IMR-90 (cell line): ENCODE measurements around the gene NAP1L5. TPM values are rescaled to one million over a fixed set of nuclear protein-coding genes. Genes with fewer than 3 reads are reported as not detected.
A peak's percentile ranks its signal among the peaks of the same experiment; 100 is the strongest.

Experiments
- ATAC-seq: fragments of 200-7000 bp; cut with Tn5 transposase; 2 replicates; pipeline ENCODE4 v1.9.1; 2020; ENCODE audit warnings: low read depth, mild to moderate bottlenecking, moderate library complexity
- BruUV-seq: library from RNA; stranded (reverse); fragments of 400-500 nt; replicated peaks from 2 replicates; lab custom pipeline; 2021; lab: Mats Ljungman, UMichigan
- CTCF ChIA-PET: fragments of 300-600 bp; formaldehyde crosslinking; extraction: SDS; loops from one replicate; lab custom pipeline; 2021; ENCODE audit warnings: antibody characterized with exemption; lab: Yijun Ruan, JAX
- POLR2A ChIA-PET: fragments of 300-600 bp; sonication (Branson Sonifier 250); formaldehyde crosslinking; loops from one replicate; lab custom pipeline; 2022; ENCODE audit warnings: antibody characterized with exemption; ENCODE audit not compliant: unreplicated experiment; lab: Charles Lee
- DNase-seq: peaks from one replicate; pipeline ENCODE4 v3.0.0; 2013
- H2AFZ ChIP-seq: replicated peaks from 2 replicates; pipeline ENCODE3; 2013; ENCODE audit warnings: low read length, mild to moderate bottlenecking; ENCODE audit not compliant: poor library complexity
- H2AK5ac ChIP-seq: 2 replicates; pipeline ENCODE4 v1.6.1; 2013; ENCODE audit warnings: low read depth, low read length, inconsistent platforms
- H2AK9ac ChIP-seq: replicated peaks from 2 replicates; pipeline ENCODE3; 2013; ENCODE audit warnings: mild to moderate bottlenecking, low read depth, low read length, moderate library complexity; ENCODE audit not compliant: poor library complexity
- H2BK120ac ChIP-seq: 2 replicates; pipeline ENCODE4 v1.6.1; 2013; ENCODE audit warnings: low read depth, low read length, inconsistent platforms
- H2BK15ac ChIP-seq: 3 replicates; pipeline ENCODE4 v1.6.1; 2013; ENCODE audit warnings: low read depth, low read length, inconsistent platforms
- H2BK20ac ChIP-seq: 2 replicates; pipeline ENCODE4 v1.6.1; 2013; ENCODE audit warnings: low read depth, mild to moderate bottlenecking, inconsistent platforms, low read length, moderate library complexity
- H2BK5ac ChIP-seq: 2 replicates; pipeline ENCODE4 v1.6.1; 2013; ENCODE audit warnings: mild to moderate bottlenecking, low read depth, low read length, inconsistent platforms; ENCODE audit not compliant: poor library complexity, severe bottlenecking
- H3K14ac ChIP-seq: replicated peaks from 2 replicates; pipeline ENCODE4 v1.6.1; 2013; ENCODE audit warnings: low read depth, low read length, inconsistent platforms
- H3K18ac ChIP-seq: 2 replicates; pipeline ENCODE4 v1.6.1; 2013; ENCODE audit warnings: low read depth, low read length, control low read depth
- H3K23ac ChIP-seq: 2 replicates; pipeline ENCODE4 v1.6.1; 2013; ENCODE audit warnings: low read depth, low read length, inconsistent platforms
- H3K27ac ChIP-seq: 2 replicates; pipeline ENCODE4 v1.5.1; 2013; ENCODE audit warnings: mild to moderate bottlenecking, control low read depth, low read length; ENCODE audit not compliant: insufficient read depth
- H3K27me3 ChIP-seq: 2 replicates; pipeline ENCODE4 v1.6.1; 2013; ENCODE audit warnings: low read length; ENCODE audit not compliant: control insufficient read depth, insufficient read depth
- H3K36me3 ChIP-seq: 2 replicates; pipeline ENCODE4 v1.6.1; 2013; ENCODE audit warnings: low read length, mixed read lengths; ENCODE audit not compliant: control insufficient read depth, insufficient read depth
- H3K4ac ChIP-seq: 2 replicates; pipeline ENCODE4 v1.6.1; 2013; ENCODE audit warnings: low read depth, low read length, inconsistent platforms
- H3K4me1 ChIP-seq: 2 replicates; pipeline ENCODE4 v1.6.1; 2013; ENCODE audit warnings: low read length, mixed read lengths; ENCODE audit not compliant: control insufficient read depth, insufficient read depth
- H3K4me2 ChIP-seq: 2 replicates; pipeline ENCODE4 v1.6.1; 2013; ENCODE audit warnings: low read depth, mild to moderate bottlenecking, control low read depth, low read length, moderate library complexity
- H3K4me3 ChIP-seq: 2 replicates; pipeline ENCODE4 v1.5.1; 2013; ENCODE audit warnings: low read depth, mild to moderate bottlenecking, control low read depth, low read length, moderate library complexity; ENCODE audit not compliant: insufficient read depth
- H3K56ac ChIP-seq: 2 replicates; pipeline ENCODE4 v1.6.1; 2013; ENCODE audit warnings: low read length, inconsistent platforms; ENCODE audit not compliant: insufficient read depth; ENCODE audit errors: extremely low read depth
- H3K79me1 ChIP-seq, 2 experiments: 2 replicates each; pipeline ENCODE4 v1.6.1; 2013; ENCODE audit warnings: low read length in 2 of 2, inconsistent platforms in 1 of 2, low read depth in 1 of 2
- H3K9ac ChIP-seq: 2 replicates; pipeline ENCODE4 v1.6.1; 2013; ENCODE audit warnings: low read depth, low read length, control low read depth
- H3K9me1 ChIP-seq: 2 replicates; pipeline ENCODE4 v1.6.1; 2013; ENCODE audit warnings: low read length, inconsistent platforms; ENCODE audit not compliant: insufficient read depth
- H3K9me3 ChIP-seq: 2 replicates; pipeline ENCODE4 v1.6.1; 2013; ENCODE audit warnings: low read length; ENCODE audit not compliant: control insufficient read depth, insufficient read depth
- H4K20me1 ChIP-seq: 2 replicates; pipeline ENCODE4 v1.6.1; 2013; ENCODE audit warnings: low read length, inconsistent platforms; ENCODE audit not compliant: insufficient read depth
- H4K5ac ChIP-seq: 2 replicates; pipeline ENCODE4 v1.6.1; 2013; ENCODE audit warnings: mild to moderate bottlenecking, low read depth, low read length, control low read depth
- H4K8ac ChIP-seq, 2 experiments: 2 replicates each; pipeline ENCODE4 v1.6.1; 2013; ENCODE audit warnings: low read depth in 2 of 2, low read length in 2 of 2, control low read depth in 1 of 2, inconsistent platforms in 1 of 2
- H4K91ac ChIP-seq: 2 replicates; pipeline ENCODE4 v1.6.1; 2013; ENCODE audit warnings: low read depth, low read length, inconsistent platforms; ENCODE audit not compliant: insufficient read depth
- BHLHE40 ChIP-seq: fragments of 150-350 bp; IDR thresholded peaks from 2 replicates; pipeline ENCODE4 v1.6.1; 2016; ENCODE audit warnings: mild to moderate bottlenecking, low read depth, low read length
- CEBPB ChIP-seq: IDR thresholded peaks from 2 replicates; pipeline ENCODE4 v1.6.1; 2012; ENCODE audit warnings: low read depth, low read length, improper control_type of control experiment
- CHD1 ChIP-seq: IDR thresholded peaks from 2 replicates; pipeline ENCODE4 v1.6.1; 2012; ENCODE audit warnings: low read depth, low read length, improper control_type of control experiment
- CTCF ChIP-seq: conservative IDR thresholded peaks from 2 replicates; pipeline ENCODE4 v1.5.1; 2012; ENCODE audit warnings: mild to moderate bottlenecking, low read depth, low read length, improper control_type of control experiment
- ELK1 ChIP-seq: fragments of 150-350 bp; IDR thresholded peaks from 2 replicates; pipeline ENCODE4 v1.6.1; 2016; ENCODE audit warnings: low read depth, mild to moderate bottlenecking, low read length, moderate library complexity, borderline replicate concordance
- FOS ChIP-seq: fragments of 150-350 bp; IDR thresholded peaks from 2 replicates; pipeline ENCODE4 v1.6.1; 2016; ENCODE audit warnings: low read depth, low read length
- MAFK ChIP-seq: IDR thresholded peaks from 2 replicates; pipeline ENCODE4 v1.6.1; 2012; ENCODE audit warnings: low read depth, low read length, improper control_type of control experiment
- MAZ ChIP-seq: IDR thresholded peaks from 2 replicates; pipeline ENCODE4 v1.6.1; 2012; ENCODE audit warnings: low read depth, mild to moderate bottlenecking, low read length, improper control_type of control experiment, moderate library complexity, borderline replicate concordance
- MXI1 ChIP-seq: IDR thresholded peaks from 2 replicates; pipeline ENCODE4 v1.6.1; 2012; ENCODE audit warnings: low read depth, mild to moderate bottlenecking, low read length, moderate library complexity, borderline replicate concordance
- NFE2L2 ChIP-seq: fragments of 150-350 bp; IDR thresholded peaks from 2 replicates; pipeline ENCODE4 v1.6.1; 2016; ENCODE audit warnings: low read depth, mild to moderate bottlenecking, low read length
- POLR2A ChIP-seq: IDR thresholded peaks from 2 replicates; pipeline ENCODE4 v1.6.1; 2012; ENCODE audit warnings: mild to moderate bottlenecking, low read depth, low read length
- RAD21 ChIP-seq: IDR thresholded peaks from 2 replicates; pipeline ENCODE4 v1.6.1; 2012; ENCODE audit warnings: low read length, improper control_type of control experiment
- RCOR1 ChIP-seq: IDR thresholded peaks from 2 replicates; pipeline ENCODE4 v1.6.1; 2012; ENCODE audit warnings: mild to moderate bottlenecking, low read length, improper control_type of control experiment; ENCODE audit not compliant: insufficient replicate concordance
- RFX5 ChIP-seq: IDR thresholded peaks from 2 replicates; pipeline ENCODE4 v1.8.0; 2012; ENCODE audit warnings: low read depth, mild to moderate bottlenecking, low read length, moderate library complexity
- SMC3 ChIP-seq: fragments of 150-350 bp; IDR thresholded peaks from 2 replicates; pipeline ENCODE4 v1.6.1; 2016; ENCODE audit warnings: low read depth, mild to moderate bottlenecking, antibody characterized with exemption, low read length, moderate library complexity
- USF2 ChIP-seq: fragments of 150-350 bp; IDR thresholded peaks from 2 replicates; pipeline ENCODE4 v1.6.1; 2017; ENCODE audit warnings: mild to moderate bottlenecking, antibody characterized with exemption, low read length, low read depth
- WGBS, 2 experiments: methylation state at CpG; one replicate each; pipeline versions ENCODE4 v1.1.5 to v1.1.7; 2013; ENCODE audit warnings: missing lambda C conversion rate in 2 of 2; ENCODE audit not compliant: insufficient read length in 1 of 2; ENCODE audit errors: extremely low coverage in 2 of 2; 5-methylcytosine and 5-hydroxymethylcytosine counted together
- dilution Hi-C: fragments of 300-500 bp; cut with HindIII; formaldehyde crosslinking; loops from one replicate; pipeline ENCODE4 v1.14.3; 2018; ENCODE audit warnings: low sequenced_read_pairs; ENCODE audit not compliant: unreplicated experiment
- in situ Hi-C: fragments of 300-500 bp; cut with MboI; formaldehyde crosslinking; loops from 3 replicates; pipeline ENCODE4 v1.14.3; 2019; ENCODE audit warnings: low sequenced_read_pairs, inconsistent platforms, mixed read lengths
- intact Hi-C: fragments of 100-400 bp; cut with micrococcal nuclease; formaldehyde crosslinking; loops from 2 replicates; pipeline ENCODE4 v1.10.0; 2022
- polyA plus RNA-seq, 3 experiments: library from polyadenylated mRNA; depleted of rRNA; stranded (reverse); fragments of >200 nt; gene quantifications; 2 replicates each; pipeline ENCODE4 v1.2.3, GENCODE V29; 2012; ENCODE audit warnings: low replicate concordance in 1 of 3
- total RNA-seq: library from RNA; depleted of rRNA; stranded (reverse); fragments of >200 nt; gene quantifications from 2 replicates; pipeline ENCODE4 v1.2.3, GENCODE V29; 2012

Gene NAP1L5
- total and polyA plus RNA-seq, 2 of the 4 experiments (the other 2 are of a cell fraction): 3.9 to 5.3 TPM

DNA sequence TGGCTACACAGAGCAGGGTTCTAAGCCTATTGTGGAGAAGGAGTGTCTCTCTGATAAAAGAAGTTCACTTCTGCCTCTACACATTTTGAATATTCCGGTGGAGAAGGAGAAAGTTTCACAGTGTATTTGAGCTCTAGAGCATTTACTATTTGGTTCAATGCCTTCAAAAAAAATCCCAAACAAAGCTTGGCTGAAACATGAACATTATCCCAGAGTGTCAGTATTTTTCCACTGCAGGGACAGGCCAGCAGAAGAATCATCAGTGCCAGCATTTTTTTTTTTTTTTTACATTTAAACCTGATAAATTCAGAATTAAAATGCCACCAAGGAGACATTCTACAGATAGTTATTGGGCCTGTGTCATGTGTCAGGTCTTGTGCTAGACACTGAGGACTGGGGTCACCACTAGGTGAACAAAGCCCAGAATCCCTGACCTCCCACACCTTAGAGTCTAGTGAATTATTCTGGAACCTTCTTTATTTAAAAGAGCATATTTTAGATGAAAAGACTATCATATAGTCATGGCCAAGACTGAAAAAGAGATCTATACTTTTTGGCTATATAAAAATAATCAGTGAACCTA, 48.0 kb upstream of the NAP1L5 start:
- intact Hi-C loops: no loop called here
- in situ Hi-C loops: no loop called here
- H4K8ac ChIP-seq: no peak overlapping the region
- H3K4me1 ChIP-seq: peaks cover 5% of the 10 kb centered on the region
- H3K36me3 ChIP-seq: peaks cover 32% of the 10 kb centered on the region
- no peaks in the 10 kb centered on the region for H3K9me3 ChIP-seq
- no peak overlapping the region for H2AK9ac ChIP-seq
- WGBS, 2 experiments: no CpG with 5 or more reads among the region's 1 CpG
- H2AK5ac ChIP-seq: no peak overlapping the region
- H4K91ac ChIP-seq: no peak overlapping the region
- DNase-seq: no peak
- TF ChIP-seq MAFK (no peak), BHLHE40 (no peak), RFX5 (no peak), ELK1 (no peak), RAD21 (no peak), SMC3 (no peak), CEBPB (no peak), NFE2L2 (no peak), MXI1 (no peak), CTCF (no peak), RCOR1 (no peak), CHD1 (no peak), USF2 (no peak), MAZ (no peak), FOS (no peak), POLR2A (no peak)
- peaks cover 9% of the 10 kb centered on the region for H3K9me1 ChIP-seq
- H3K23ac ChIP-seq: no peak overlapping the region
- no peak overlapping the region for H3K14ac ChIP-seq
- dilution Hi-C loops: no loop called here
- POLR2A ChIA-PET: no interaction called here
- no peak overlapping the region for H2AFZ ChIP-seq
- no TSS peak for BruUV-seq
- peak overlapping the region; percentile 17 for H2BK5ac ChIP-seq
- H3K79me1 ChIP-seq: no peaks in the 10 kb centered on the region; a peak in 1 of 4 replicates
- no peaks in the 10 kb centered on the region for H4K20me1 ChIP-seq
- no peak overlapping the region for H3K4me3 ChIP-seq
- H3K18ac ChIP-seq: peak overlapping the region; percentile 27; the same call in 1 of the 2 replicates
- H3K4ac ChIP-seq: no peak overlapping the region
- no peak overlapping the region for H2BK15ac ChIP-seq
- CTCF ChIA-PET: interaction anchor here (0.6 to 1.2 kb wide), 4 partner anchors 9 to 72 kb away, joined by 3 to 7 read pairs (median 3); no protein-coding TSS in a partner anchor
- H3K27ac ChIP-seq: no peak overlapping the region
- H3K27me3 ChIP-seq: no peaks in the 10 kb centered on the region
- peak overlapping the region; percentile 8; the same call in 1 of the 2 replicates for H4K5ac ChIP-seq
- no peak for ATAC-seq
- H3K4me2 ChIP-seq: no peak overlapping the region
- no peak overlapping the region for H3K9ac ChIP-seq
- H3K56ac ChIP-seq: no peak overlapping the region
- H2BK120ac ChIP-seq: 0 out of 2 replicates have a peak overlapping the region, but pooled peaks have one; percentile 4
- H2BK20ac ChIP-seq: peak overlapping the region; percentile 27; the same call in 1 of the 2 replicates
